ENCODE data around the gene ZNF536.

DNA sequence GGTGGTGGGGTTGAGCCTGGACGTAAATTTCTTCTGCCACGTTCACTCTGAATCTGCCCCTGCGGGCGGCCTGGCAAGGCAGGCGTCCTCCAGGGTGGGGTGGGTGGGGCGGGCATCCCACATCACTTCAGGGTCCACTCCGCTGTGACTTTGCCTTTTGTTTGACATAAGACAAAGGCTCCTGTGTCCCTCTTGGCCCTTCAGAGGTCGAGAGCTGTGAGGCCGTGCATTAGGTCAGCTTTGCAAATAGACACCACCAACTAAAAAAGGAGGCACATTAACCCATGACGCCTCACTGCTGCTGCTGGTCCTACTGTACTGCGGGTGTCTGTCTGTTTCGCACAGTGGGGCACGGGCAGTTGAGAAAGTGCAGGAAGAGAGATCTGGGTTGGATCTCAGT lies 10.5 kb upstream of the ZNF536 start:
- TF ChIP-seq, protein P1, sequence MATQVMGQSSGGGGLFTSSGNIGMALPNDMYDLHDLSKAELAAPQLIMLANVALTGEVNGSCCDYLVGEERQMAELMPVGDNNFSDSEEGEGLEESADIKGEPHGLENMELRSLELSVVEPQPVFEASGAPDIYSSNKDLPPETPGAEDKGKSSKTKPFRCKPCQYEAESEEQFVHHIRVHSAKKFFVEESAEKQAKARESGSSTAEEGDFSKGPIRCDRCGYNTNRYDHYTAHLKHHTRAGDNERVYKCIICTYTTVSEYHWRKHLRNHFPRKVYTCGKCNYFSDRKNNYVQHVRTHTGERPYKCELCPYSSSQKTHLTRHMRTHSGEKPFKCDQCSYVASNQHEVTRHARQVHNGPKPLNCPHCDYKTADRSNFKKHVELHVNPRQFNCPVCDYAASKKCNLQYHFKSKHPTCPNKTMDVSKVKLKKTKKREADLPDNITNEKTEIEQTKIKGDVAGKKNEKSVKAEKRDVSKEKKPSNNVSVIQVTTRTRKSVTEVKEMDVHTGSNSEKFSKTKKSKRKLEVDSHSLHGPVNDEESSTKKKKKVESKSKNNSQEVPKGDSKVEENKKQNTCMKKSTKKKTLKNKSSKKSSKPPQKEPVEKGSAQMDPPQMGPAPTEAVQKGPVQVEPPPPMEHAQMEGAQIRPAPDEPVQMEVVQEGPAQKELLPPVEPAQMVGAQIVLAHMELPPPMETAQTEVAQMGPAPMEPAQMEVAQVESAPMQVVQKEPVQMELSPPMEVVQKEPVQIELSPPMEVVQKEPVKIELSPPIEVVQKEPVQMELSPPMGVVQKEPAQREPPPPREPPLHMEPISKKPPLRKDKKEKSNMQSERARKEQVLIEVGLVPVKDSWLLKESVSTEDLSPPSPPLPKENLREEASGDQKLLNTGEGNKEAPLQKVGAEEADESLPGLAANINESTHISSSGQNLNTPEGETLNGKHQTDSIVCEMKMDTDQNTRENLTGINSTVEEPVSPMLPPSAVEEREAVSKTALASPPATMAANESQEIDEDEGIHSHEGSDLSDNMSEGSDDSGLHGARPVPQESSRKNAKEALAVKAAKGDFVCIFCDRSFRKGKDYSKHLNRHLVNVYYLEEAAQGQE (IDR thresholded peaks at IDR 0.05; ENCODE audit: low read depth, low read length) = no peak
- TF ChIP-seq, protein P2, sequence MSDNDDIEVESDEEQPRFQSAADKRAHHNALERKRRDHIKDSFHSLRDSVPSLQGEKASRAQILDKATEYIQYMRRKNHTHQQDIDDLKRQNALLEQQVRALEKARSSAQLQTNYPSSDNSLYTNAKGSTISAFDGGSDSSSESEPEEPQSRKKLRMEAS (IDR thresholded peaks at IDR 0.05; ENCODE audit: low read depth) = no peak
- TF ChIP-seq, protein P3, sequence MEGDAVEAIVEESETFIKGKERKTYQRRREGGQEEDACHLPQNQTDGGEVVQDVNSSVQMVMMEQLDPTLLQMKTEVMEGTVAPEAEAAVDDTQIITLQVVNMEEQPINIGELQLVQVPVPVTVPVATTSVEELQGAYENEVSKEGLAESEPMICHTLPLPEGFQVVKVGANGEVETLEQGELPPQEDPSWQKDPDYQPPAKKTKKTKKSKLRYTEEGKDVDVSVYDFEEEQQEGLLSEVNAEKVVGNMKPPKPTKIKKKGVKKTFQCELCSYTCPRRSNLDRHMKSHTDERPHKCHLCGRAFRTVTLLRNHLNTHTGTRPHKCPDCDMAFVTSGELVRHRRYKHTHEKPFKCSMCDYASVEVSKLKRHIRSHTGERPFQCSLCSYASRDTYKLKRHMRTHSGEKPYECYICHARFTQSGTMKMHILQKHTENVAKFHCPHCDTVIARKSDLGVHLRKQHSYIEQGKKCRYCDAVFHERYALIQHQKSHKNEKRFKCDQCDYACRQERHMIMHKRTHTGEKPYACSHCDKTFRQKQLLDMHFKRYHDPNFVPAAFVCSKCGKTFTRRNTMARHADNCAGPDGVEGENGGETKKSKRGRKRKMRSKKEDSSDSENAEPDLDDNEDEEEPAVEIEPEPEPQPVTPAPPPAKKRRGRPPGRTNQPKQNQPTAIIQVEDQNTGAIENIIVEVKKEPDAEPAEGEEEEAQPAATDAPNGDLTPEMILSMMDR (IDR thresholded peaks at IDR 0.05) = no peak
- TF ChIP-seq RCOR1 (IDR thresholded peaks at IDR 0.05; ENCODE audit: low read length) (no peak), POLR2AphosphoS5 (IDR thresholded peaks at IDR 0.05; ENCODE audit: low read depth, low read length) (no peak), EP300 (IDR thresholded peaks at IDR 0.05; ENCODE audit: borderline replicate concordance in 1 of 2, low read depth in 1 of 2, low read length in 1 of 2) (no peak), YY1 (IDR thresholded peaks at IDR 0.05; ENCODE audit: low read depth) (no peak), SIN3A (IDR thresholded peaks at IDR 0.05; ENCODE audit: borderline replicate concordance, low read depth, low read length) (no peak), TAF1 (IDR thresholded peaks at IDR 0.05; ENCODE audit: borderline replicate concordance, low read depth, low read length) (no peak)
- TF ChIP-seq, protein P4, sequence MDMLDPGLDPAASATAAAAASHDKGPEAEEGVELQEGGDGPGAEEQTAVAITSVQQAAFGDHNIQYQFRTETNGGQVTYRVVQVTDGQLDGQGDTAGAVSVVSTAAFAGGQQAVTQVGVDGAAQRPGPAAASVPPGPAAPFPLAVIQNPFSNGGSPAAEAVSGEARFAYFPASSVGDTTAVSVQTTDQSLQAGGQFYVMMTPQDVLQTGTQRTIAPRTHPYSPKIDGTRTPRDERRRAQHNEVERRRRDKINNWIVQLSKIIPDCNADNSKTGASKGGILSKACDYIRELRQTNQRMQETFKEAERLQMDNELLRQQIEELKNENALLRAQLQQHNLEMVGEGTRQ (IDR thresholded peaks at IDR 0.05; ENCODE audit: borderline replicate concordance, low read depth, low read length) = no peak
- TF ChIP-seq, protein P5, sequence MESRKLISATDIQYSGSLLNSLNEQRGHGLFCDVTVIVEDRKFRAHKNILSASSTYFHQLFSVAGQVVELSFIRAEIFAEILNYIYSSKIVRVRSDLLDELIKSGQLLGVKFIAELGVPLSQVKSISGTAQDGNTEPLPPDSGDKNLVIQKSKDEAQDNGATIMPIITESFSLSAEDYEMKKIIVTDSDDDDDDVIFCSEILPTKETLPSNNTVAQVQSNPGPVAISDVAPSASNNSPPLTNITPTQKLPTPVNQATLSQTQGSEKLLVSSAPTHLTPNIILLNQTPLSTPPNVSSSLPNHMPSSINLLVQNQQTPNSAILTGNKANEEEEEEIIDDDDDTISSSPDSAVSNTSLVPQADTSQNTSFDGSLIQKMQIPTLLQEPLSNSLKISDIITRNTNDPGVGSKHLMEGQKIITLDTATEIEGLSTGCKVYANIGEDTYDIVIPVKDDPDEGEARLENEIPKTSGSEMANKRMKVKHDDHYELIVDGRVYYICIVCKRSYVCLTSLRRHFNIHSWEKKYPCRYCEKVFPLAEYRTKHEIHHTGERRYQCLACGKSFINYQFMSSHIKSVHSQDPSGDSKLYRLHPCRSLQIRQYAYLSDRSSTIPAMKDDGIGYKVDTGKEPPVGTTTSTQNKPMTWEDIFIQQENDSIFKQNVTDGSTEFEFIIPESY (IDR thresholded peaks at IDR 0.05; ENCODE audit: borderline replicate concordance, low read depth) = no peak
- TF ChIP-seq, protein P6, sequence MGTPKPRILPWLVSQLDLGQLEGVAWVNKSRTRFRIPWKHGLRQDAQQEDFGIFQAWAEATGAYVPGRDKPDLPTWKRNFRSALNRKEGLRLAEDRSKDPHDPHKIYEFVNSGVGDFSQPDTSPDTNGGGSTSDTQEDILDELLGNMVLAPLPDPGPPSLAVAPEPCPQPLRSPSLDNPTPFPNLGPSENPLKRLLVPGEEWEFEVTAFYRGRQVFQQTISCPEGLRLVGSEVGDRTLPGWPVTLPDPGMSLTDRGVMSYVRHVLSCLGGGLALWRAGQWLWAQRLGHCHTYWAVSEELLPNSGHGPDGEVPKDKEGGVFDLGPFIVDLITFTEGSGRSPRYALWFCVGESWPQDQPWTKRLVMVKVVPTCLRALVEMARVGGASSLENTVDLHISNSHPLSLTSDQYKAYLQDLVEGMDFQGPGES (IDR thresholded peaks at IDR 0.05; ENCODE audit: low read depth, low read length) = no peak
